Cortex of kidney (tissue), 1 donor: ENCODE data around the gene MRM2.
"Not testable (repeated sequence)": the region's sequence is repeated elsewhere in the genome, so short reads cannot be mapped to it uniquely, and the experiment has no call there.

Experiments used
- DNase-seq: peaks from one replicate; lab custom pipeline; 2025; lab: John Stamatoyannopoulos, UW

The MRM2 gene

DNA sequence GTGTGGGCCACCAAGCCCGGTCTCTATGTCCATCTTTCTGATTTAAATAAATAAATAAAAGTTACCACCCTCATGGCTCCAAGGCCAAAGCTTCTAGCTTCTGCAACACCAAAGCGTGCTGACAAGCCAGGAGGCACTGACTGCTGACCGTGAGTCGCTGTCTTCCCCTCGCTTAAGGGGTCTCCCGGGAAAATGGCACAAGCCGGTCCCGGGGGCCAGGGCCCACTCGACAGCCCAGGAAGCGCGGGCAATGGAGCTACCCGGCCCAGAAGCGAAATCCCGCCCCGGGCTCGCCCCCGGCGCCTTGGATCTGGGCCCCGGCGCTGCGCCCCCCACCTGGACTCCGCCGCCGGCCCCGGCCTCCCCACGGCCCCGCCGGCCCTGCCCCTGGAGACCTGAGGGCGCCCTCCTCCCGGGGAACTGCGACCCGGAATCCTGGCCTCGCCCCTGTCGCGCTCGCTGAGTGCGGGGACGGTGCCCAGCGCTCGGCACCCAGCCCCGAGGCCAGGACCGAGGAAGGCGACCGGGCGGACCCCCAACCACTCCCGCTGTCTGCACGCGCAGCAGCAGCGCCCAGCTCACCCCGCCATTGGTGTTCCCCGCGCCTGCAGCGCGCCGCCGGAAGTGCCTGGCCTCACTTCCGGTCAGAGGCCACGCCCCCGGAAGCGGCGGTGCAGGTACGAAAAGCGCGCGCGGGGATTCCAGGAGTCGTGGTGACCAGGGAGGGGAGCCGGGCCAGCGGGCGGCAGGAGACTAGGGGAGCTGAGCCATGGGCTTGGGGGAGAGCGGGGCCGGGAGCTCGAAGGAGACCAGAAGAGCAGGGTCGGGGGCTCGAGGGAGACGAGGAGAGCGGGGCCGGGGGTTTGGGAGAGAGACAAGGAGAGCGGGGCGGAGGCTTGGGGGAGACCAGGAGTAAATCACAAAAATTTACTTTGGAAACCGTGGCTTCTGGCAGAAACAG is at the start of gene MRM2, which contains the start of gene NUDT1:
MRM2 (minus strand) TSS at position 626 of the 961 bp plus-strand sequence; CDS start at position 590, 36 bp downstream.
NUDT1 (plus strand) TSS at position 647 of the 961 bp plus-strand sequence. CDS start 2,349 bp downstream, outside the sequence.
- DNase-seq, result no peak

DNA sequence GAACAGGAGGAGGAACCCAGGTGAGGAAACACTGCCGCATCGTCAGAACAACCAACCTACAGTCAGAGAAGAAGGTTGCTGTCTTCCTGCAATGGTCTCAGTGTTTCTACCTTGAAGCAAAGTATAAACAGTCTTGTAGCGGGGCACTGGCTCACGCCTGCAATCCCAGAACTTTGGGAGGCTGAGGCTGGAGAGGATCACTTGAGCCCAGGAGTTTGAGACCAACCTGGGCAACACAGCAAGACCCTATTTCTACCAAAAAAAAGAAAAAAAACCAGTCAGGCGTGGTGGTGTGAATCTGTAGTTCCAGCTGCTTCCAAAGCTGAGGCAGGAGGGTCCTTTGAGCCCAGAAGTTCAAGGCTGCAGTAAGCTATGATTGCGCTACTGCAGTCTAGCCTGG is 48.9 kb upstream of the MRM2 start:
- no peak for DNase-seq

DNA sequence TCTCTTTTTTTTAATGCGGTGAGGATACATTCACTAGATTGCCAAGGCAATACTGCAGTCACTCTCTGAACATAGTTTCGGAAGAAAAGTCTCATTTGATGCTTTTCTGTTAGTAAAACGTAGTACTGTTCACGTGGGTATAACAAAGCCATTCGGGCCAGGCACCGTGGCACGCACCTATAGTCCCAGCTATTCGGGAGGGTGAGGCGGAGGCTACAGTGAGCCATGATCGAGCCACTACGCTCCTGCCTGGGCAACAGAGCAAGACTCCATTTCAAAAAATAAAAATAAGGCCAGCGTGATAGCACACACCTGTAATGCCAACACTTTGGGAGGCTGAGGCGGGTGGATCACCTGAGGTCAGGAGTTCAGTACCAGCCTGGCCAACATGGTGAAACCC is 47.6 kb upstream of the MRM2 start:
- DNase-seq, result no peak

DNA sequence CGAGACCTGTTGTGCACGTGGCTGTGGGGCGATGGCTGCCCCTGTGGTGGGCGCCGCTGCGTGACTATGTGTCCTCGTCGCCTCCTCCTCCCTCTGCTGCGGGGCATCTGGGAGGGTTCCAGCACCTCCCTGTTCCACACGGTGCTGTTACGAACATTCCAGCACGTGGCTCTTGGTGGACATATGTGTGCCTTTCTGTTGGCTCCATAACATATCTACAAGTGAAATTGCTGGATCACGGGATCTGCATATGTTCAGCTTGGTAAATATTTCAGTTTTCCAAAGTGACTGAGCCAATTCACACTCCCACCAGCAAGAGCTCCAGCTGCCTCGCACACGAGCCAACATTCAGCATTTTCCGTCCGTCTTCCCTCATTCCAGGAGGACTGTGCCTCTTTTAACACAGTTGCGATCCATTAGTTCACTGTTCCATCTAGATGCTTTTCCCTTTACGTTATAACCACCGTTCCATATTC is 47.1 kb upstream of the MRM2 start:
- no peak for DNase-seq

DNA sequence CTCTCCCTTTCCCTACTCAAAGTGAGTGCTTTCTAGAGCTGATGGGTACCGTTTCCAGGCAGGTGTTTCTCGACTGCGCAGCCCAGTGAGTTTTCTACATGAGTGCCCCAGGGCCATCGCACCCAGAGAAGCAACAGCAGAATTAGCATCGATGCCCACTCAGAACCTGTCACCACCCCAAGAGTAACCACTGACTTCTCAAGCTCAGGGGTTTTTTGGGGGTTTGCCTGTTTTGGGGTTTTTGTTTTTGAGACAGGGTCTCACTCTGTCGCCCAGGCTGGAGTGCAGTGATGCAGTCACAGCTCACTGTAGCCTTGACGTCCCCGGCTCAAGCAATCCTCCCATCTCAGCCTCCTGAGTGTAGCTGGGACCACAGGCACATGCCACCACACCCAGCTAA is 46.5 kb upstream of the MRM2 start:
- no peak for DNase-seq

DNA sequence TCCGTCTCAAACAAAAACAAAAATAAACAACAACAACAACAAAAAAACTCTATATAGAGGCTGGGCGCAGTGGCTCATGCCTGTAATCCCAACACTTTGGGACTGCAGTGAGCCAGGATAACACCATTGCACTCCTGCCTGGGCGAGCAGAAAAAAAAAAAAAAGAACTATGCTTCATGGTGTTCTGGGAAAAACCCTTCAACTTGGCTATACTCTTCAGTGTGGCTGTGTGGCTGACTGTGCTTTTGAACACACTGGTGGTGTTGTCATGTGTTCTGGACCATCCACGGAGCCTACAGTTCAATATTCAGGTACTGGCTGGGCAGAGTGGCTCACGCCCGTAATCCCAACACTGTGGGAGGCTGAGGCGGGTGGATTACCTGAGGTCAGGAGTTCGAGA is 45.7 kb upstream of the MRM2 start:
- no peak for DNase-seq

DNA sequence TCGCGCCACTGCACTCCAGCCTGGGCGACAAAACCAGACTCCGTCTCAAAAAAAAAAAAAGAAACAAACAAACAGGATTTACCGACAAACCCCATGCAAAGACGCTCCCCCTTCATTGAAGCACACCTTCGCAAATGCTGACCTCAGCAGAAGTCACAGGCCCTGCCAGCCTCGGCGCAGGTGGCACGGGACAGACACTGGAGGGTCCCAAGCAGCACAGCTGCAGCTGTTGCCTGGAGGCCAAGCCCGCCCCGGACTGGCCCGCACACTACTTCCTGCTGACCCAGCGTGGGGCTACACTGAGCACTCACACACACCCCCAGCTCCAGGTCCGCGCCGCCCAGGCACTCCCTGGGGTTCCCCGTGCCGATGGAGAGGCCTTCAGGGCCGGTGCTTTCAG is 41.1 kb upstream of the MRM2 start:
- no peak for DNase-seq

DNA sequence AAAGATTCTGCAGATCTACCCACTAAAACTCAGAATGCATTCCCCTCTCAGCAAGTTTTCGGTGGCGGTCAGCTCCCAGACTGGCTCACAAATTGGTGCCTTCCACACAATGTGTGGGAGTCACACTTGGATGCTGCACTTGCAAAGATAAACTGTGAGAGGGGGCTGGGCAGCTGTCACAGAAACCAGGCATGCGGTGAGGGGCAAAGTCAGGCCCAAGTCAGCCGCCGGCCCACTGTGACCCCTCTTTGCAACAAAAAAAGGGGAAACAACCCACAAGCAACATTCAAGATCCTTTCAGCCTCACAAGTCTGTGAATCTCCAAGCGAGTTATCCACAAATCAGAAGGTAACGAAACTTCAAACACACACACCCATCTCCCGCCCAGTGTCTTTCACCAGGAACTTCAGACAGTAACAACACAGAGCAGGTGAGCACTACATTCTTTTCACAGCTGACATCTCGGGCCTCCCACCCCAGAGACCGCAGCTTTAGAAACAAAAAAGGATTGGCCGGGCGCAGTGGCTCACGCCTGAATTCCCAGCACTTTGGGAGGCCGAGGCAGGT is 40.3 kb upstream of the MRM2 start:
- DNase-seq, result no peak

DNA sequence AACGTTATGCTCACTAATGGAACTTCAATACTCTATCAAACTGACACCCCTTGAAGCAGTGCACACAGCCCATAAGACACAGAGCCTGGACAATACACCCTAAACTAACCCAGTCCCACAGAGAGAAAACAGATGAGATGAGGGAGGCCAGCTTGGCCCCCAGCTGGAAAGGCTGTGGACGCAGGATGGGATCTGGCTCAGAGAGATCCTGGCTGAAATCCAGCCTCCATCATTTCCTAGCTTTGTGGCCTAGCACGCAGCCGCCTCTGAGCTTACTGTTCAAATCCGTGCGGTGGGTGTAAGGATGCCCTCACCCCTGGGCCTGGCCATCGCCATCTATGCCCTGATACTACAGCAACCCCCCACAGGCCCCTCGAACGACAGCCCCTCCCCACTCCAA is 39.5 kb upstream of the MRM2 start:
- DNase-seq, result no peak

DNA sequence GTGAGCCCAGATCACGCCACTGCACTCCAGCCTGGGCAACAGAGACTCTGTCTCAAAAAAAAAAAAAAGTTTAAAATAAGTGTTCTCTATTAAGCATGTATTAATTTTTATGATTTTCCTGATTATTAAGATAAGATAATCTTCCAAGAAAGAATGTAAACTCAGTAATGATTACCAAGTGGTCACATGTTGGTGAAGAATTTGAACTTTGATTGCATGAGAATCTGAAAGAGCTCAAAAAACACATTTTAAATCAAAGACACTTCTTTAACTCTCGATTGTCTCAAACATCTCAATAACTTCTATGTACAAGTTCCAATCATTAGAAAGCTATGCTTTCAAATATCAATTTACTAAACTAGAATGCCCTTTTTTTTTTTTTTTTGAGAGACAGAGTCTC is 38.4 kb upstream of the MRM2 start:
- DNase-seq, result no peak

DNA sequence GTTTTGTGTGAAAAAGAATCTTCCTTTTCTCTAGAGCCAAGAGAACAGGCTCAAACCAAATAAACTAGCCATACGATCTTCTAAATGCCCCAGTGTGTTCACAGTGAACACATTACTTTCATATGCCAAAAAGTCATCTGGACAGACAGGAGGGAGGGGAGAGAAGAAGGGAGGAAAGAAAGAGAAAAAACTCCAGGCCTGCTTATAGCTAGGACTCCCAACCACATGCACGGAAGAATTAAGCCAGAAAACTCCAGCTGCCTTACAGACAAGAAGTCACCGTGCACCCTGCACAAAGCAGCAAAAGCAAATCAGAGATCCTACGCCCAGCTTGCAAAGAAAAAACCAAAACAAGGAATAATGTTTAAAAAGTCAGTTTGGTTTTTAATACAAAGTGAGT is 37.9 kb upstream of the MRM2 start:
- DNase-seq, result no peak

DNA sequence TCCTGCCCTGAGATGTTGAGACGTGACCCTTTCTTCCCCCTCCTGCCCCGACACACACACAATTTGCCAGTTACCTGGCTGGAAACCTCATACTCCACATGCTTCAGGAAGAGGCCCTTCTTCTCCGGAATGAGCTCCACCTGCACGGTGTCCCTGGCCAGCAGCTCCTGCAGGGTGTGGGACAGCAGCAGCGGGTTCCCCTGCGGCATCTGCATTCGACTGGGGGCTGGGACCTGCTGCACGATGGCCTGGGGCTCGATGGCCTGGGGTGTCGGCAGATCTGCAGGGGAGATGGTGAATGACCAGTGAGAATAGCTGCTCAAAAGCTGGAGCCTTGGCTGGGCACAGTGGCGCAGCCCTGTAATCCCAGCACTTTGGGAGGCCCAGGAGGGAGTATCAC is 36.0 kb upstream of the MRM2 start:
- DNase-seq, result no peak

DNA sequence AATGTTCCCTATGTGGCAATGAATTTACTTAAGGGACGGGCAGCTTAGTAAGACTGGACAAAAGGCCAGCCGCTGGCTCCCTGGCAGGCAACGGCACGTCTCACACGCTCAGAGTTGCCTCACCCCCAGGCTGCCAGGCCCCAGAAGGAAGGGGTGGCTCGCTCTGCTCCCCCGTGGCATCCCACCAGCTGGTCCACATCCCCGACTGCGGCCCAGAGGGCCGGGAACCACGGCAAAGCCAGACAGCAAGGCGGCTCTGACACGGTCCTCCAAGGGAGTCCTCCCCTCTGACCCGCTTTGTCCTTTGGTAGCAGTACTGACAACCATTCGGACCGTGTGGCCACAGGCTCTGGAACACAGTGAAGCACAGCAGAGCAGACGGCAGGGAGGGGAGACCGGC is 34.1 kb upstream of the MRM2 start:
- no peak for DNase-seq

DNA sequence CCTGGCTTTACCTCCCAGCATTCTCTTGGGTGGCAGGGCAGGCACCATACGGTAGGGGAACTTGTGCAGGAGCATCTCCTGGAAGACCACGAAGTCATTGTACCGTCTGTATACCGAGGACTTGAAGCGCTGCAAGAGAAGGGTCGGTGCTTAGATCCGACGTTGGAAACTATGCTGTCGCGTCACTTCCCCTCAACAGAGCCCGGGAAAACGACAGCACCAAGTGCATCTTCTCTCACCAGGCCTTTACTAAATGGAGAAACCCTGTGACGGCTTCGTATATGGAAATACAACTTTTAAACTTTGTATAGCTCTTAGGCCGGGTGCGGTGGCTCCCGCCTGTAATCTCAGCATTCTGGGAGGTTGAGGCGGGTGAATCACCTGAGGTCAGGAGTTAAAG is 33.1 kb upstream of the MRM2 start:
- no peak for DNase-seq

DNA sequence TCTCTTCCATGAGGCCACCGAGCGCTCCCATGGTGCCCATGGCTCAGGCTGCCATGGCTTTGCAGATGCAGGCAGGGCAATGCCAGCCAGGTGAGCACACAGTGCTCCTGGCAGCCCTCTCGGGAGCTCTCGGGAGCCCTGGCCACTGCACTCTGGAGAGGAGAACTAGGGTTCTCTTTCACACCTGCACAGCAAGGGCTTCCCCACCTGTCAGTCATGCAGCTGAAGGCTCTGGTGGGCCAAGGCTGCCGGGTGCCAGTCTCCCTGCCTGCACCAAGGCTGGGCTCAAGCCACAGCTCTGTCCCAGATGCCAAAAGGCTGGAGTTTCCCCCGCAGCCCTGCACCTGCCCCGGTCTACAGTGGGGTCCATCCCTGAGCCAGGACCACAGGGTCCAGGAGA is 32.7 kb upstream of the MRM2 start:
- DNase-seq, result no peak

DNA sequence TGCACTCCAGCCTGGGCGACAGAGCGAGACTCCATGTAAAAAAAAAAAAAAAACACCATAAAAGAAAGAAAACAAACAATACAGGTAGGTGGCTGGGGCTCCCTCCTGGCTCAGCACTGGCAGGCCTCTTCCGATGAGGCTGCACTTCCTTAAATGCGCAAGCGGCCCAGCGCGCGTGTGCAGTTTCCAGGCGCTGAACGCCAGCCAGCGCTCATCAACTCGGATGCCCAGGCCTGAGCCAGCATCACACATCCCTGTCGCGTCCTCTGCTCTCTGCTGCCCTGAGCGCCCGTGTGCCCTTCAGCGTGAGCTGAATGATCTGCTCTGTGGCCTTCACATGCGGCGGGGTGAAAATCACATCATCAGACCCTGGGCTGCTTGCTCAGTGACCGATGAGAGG is 31.9 kb upstream of the MRM2 start:
- no peak for DNase-seq

DNA sequence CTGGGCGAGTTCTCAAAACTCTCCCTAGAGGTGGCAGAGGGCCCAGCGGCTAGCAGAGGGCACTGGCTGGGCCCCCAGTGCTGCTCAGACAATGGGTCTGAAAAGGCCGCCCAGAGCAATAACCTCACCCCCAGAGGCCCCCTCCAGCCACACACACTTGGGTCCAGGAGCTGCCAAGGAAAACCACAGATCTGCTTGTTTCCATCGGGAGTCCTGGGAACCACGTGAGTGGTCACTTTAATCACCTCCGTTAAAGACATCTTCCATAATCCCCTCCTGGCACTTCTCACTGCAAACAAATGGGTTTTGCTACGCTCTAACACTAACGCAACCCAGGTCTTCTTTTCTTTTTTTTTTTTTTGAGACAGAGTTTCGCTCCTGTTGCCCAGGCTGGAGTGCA is 30.0 kb upstream of the MRM2 start:
- no peak for DNase-seq

DNA sequence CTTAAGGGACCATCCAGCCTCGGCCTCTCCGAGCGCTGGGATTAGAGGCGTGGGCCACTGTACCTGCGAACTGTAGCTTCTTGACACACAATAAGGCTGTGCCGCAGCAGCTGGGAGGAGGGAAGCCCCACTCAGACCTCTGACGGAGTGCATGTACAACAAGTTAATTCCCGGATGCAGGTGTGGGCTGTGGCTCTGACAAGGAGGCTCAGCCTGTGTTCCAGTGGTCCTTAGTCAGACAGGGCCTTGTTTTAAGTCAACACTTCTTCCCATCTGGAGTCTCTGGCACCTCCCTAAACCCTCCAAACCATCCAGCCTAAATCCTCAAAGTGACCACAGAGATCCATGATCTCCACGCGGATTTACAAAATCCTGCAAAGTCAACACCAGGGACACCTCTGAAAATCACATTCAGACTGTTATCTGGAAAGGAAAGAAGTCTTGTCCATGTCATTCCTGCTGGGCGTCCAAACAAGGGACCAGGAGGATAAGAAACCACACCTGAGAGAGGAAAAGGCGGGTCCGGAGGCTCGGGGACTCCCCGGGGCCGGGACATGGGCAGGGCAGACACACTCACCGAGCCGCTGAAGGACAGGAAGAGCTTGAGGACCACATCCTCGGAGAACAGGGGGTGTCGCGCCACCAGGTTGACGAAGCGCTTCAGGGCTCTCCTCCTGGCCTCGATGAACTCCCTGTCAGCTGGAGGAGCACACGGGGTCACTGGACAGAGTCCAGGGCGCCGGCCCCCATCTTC is 29.4 kb upstream of the MRM2 start:
- DNase-seq, result no peak

DNA sequence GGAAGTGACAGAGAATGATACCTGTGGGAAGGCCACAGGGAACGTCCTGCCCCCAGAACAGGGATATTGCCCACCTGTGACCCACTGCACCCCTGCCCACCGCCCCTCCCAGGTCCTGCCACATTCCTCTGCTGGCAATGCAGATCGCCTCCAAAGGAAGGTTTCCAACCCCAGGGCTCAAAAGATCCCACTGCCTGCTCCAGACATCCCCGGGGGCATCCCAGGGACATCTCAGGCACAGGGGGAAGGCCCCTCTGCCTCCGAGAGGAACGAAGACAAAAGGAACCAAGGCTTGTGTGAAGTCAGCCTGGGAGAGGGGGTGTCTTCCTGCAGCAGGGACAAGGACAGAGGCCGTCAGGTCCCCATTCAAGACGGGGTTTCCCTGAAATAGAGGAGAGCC is 28.5 kb upstream of the MRM2 start:
- no peak for DNase-seq

DNA sequence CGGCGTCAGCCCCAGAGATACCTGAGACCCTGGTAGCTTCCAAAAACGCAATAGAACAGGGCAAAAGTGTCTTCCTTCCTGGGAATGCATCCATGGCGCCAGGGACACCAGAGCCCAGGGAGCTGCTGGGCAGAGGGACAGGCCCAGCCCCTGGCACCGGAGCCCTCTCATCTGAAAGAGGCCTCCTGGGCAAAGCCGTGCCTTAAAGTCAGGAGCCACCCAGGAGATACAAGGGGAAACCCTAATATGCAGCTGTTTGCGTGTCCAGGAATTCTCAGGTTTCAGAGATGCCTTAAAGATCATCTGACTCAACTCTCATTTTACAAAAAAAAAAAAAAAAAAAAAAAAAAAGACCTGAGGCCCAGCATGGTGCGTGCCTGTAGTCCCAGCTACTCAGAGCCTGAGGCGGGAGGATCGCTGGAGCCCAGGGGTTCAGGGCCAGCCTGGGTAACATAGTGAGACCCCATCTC is 28.0 kb upstream of the MRM2 start:
- no peak for DNase-seq

DNA sequence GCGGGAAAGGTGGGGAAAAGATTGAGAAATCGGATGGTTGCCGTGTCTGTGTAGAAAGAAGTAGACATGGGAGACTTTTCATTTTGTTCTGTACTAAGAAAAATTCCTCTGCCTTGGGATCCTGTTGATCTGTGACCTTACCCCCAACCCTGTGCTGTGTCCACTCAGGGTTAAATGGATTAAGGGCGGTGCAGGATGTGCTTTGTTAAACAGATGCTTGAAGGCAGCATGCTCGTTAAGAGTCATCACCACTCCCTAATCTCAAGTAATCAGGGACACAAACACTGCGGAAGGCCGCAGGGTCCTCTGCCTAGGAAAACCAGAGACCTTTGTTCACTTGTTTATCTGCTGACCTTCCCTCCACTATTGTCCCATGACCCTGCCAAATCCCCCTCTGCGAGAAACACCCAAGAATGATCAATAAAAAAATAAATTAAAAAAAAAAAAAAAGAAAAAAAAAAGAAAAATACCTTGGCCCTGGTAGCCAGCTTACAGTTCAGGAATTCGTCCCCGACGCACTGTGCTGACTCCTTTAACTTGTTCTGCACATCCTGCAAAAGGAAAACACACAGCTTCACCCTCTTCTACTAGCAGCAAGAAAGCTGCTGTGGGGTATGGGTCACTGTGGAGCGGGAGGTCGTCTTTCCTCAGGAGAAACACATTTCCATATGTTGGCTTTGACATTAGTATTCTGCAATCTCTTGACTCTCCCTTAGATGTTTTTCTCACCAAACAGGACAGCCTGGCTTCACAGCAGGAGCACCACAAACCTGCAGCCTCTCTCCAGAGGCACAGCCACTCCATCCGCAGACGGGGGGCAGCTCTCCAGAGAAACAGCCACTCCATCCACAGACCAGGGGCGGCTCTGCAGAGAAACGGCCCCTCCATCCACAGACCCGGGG is 27.3 kb upstream of the MRM2 start:
- DNase-seq, result not testable (repeated sequence)
